Astrocyte of the spinal cord (primary cell): Measurements from ENCODE around the gene PPP1R13B.

ENCODE experiments used
- DNase-seq: peaks from one replicate; pipeline ENCODE4 v3.0.0; 2011; ENCODE audit warnings: low read depth, low spot score
- H3K4me3 ChIP-seq: 2 replicates; pipeline ENCODE4 v1.5.1; 2011; ENCODE audit warnings: low read depth, mild to moderate bottlenecking, low read length, moderate library complexity
- in situ Hi-C: cut with HindIII; loops from 2 replicates; pipeline ENCODE4 v1.10.0; 2017; ENCODE audit warnings: low sequenced_read_pairs
- TF ChIP-seq, protein P1 (sequence below): IDR thresholded peaks from 2 replicates; pipeline ENCODE4 v1.5.1; 2012; ENCODE audit warnings: low read depth, mild to moderate bottlenecking, low read length, inconsistent platforms

The PPP1R13B gene

DNA sequence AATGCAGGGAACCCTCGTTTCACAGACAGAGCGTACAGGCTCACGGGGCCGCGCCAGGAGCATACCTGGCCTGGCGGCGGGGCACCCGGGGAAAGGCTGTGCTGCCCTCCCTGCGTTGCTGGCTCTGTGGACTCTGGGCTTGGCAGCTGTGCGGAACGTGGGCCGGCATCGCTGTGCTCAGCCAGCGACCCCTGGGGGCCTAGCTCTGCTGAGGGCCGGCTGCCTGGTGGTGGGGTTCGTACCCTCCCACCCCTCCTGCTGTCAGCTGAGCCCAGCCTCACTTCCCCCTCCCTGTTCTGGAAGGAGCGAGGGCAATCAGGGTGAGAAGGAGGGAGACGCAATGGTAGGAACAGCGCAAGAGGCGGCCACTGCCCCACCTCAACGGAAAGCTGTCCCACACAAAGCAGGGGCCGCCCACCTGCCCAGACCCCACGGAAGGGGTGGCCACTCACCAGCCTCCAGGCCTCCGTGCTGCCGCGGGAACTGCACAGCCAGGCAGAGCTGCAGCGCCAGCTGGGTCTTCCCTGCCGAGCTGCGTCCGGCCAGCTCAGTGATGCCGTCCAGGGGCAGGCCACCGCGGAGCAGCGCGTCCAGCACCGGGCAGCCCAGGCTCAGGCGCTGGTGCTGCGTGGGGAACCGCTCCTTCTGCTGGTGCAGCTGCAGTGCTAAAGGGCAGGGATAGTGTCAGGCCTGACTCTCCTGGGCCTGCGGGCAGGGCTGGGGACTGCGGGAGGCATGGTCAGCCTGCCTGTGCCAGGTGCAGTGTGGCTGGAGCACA is 140.6 kb downstream of the PPP1R13B start:
- no peak for DNase-seq
- TF ChIP-seq, protein P1, sequence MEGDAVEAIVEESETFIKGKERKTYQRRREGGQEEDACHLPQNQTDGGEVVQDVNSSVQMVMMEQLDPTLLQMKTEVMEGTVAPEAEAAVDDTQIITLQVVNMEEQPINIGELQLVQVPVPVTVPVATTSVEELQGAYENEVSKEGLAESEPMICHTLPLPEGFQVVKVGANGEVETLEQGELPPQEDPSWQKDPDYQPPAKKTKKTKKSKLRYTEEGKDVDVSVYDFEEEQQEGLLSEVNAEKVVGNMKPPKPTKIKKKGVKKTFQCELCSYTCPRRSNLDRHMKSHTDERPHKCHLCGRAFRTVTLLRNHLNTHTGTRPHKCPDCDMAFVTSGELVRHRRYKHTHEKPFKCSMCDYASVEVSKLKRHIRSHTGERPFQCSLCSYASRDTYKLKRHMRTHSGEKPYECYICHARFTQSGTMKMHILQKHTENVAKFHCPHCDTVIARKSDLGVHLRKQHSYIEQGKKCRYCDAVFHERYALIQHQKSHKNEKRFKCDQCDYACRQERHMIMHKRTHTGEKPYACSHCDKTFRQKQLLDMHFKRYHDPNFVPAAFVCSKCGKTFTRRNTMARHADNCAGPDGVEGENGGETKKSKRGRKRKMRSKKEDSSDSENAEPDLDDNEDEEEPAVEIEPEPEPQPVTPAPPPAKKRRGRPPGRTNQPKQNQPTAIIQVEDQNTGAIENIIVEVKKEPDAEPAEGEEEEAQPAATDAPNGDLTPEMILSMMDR = no peak
- H3K4me3 ChIP-seq = no peak overlapping the region
- in situ Hi-C loops = no loop called here

DNA sequence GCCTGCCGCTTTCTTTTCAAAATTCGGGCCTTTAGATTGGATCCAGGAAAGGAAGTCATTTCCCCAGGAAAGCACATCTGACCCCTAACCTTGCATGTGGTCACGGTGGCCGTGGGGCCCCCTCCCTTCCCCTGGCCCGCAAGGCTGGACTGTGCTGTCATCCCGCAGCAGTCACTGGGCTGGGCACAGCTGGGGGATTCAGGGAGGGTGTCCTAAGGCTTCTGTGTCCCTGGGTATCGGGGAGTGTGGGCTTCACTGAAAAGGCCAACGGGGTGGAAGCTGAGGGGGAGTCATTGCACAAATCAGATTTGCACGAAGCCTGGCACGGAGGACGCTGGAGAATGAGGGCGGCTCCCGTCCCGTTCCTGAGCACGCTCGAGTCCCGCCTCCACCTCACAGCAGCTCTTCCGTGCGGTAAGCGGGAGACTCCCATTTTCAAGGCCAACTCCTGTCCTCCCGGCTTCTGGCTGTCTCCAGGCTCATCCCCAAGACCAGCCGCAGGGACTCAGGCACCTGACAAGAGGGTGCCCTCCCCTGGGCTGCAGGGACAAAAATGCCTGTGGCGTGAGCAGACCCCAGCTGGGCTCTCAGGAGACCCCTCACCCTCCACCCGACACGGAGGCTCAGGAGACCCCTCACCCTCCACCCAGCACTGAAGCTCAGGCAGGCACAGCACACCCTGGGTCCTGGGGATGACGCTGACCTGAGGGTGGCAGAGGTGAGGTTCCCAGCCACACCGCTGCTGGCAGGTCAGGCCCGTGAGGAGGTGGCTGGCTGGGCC is 141.7 kb downstream of the PPP1R13B start:
- no peak for DNase-seq
- in situ Hi-C loops = no loop called here
- no peak overlapping the region for H3K4me3 ChIP-seq
- TF ChIP-seq, protein P1 = no peak

DNA sequence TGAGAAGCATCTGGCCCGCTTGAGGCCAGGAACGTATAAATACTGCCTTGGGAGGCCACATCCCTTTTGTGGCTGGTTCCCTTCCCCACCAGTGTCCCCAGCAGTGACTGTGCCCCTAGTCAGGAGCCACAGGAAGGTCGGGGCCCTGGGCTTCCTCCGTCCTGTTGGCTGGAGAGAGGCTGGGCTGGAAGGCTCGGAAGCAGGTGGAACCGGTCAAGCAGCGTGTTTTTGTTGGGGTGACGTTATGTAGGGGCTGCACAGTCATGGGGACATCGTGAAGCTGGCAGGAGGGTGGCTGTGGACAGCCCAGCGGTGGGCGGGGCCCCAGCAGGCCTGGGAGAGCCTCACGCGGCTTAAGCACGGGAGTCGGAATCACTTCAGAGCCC is 142.3 kb downstream of the PPP1R13B start:
- TF ChIP-seq, protein P1 = no peak

DNA sequence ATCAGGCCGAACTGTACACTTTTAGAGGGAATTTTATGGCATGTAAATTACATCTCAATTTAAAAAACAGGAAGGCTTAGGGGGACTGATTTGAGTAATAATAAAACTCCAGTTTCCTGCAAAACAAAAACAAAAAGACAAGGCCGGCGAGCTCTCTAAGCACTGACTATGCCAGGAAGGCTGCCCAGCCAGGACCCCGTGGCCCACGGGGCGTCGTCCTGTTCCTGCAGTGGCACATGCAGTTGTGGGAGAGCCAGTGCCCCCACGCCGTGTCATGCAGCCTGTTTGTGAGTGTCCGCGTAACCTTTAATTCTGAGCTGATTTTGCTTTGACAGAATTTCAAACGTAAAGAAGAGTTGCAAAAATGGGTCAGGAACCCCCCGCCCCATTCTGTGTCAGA is 142.7 kb downstream of the PPP1R13B start:
- TF ChIP-seq, protein P1 = no peak
- in situ Hi-C loops = no loop called here

More for the DNA sequence above, 142.3 kb downstream of the PPP1R13B start:
- no peak overlapping the region for H3K4me3 ChIP-seq
- in situ Hi-C loops = no loop called here
- no peak for DNase-seq

DNA sequence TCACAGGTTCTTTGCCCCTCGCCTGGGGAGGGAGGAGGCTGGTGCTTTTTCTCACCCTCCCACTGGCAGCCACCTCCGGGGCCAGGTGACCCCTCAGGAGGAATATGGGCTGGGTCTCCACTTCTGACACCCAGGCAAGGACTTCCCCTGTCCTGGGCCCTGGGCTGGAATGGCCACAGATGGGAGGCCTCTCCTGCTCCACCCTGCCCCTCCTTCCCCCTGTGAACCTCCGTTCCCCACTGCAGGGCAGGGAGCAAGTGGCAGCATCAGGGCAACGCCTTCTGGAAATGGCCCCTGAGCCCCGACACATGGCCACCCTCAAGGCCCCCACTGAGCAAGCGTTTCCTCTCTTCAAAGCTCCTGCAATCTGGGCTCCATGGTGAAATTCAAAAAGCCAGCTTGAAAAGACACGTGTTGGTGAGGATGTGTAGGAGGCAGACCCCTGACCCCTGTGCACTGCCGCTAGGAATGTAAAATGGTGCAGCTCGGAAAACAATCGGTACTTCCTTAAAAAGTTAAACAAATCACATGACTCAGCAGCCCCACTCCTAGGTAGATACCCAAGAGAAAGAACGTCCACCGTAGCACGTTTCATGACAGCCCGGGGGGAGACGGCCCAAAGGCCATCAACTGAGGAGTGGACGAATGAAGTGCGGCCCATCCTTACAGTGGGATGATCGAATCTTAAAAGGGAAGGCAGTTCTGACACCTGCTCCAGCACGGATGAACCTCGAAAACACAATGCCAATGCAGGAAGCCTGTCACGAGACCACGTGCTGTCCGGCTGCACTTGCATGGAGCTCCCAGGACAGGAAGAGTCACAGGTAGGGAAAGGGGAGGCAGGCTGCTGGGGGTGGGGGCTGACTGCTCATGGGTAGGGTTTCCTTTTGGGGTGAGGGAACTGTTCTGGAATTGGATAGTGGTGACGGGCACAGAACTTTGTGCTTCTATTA is 143.7 kb downstream of the PPP1R13B start:
- H3K4me3 ChIP-seq = no peak overlapping the region
- DNase-seq = no peak
- in situ Hi-C loops = no loop called here
- TF ChIP-seq, protein P1 = no peak

More for the DNA sequence above, 142.7 kb downstream of the PPP1R13B start:
- no peak for DNase-seq
- no peak overlapping the region for H3K4me3 ChIP-seq
